GM18526 (cell line): ENCODE results near the gene YTHDC1.

Experiments
- POLR2A ChIP-seq: IDR thresholded peaks from 3 replicates; pipeline ENCODE4 v1.6.1; 2011; ENCODE audit not compliant: insufficient read length; ENCODE audit errors: extremely low read depth

The YTHDC1 gene

GRCh38 chr4:68361146-68361589, 11.3 kb upstream of the YTHDC1 start:
- TF ChIP-seq POLR2A = no peak

GRCh38 chr4:68360231-68360968, 10.5 kb upstream of the YTHDC1 start:
- TF ChIP-seq POLR2A = no peak

- TF ChIP-seq POLR2A = no peak
Observed at GRCh38 chr4:68359508-68359907, 9.6 kb upstream of the YTHDC1 start.

- TF ChIP-seq POLR2A = no peak
Observed at GRCh38 chr4:68358988-68359387, 9.1 kb upstream of the YTHDC1 start.

DNA sequence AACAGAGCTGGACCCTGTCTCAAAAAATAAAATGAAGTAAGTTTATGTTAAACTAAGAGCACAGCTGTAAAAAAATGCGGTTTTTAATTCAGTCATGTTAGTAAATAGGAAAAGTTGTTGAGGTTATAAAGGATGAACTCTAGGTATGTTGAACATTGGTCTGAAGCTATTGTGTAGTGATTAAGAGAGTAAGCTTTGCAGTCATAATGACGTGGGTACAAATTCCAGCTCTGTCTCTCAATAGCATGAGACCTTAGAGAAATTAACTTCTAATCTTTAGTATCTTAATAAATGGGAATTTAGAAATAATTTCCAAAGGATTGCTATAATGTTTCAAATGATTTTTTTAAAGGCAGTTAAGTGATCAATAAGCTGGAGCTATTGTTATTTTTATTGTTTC, 2.9 kb upstream of the YTHDC1 start:
- no peak for TF ChIP-seq POLR2A

DNA sequence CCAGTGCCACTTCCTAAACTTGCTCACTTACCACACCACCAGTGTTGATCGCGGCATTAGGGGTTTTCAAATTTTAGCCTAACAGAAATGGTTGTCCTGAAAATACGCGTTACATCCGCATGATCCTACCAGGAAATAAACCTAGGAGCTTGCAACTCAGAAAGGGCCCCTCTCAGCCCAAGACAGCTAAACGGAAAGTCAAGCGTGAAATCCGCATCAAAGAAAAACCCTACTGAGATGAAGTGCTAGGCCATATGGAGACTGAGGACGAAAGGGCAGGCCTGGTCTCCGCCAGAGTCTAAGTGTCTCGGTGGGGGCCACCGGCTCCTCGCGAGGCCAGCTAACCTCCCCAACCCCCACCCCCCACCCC, 626 bp downstream of the YTHDC1 start:
- no peak for TF ChIP-seq POLR2A

DNA sequence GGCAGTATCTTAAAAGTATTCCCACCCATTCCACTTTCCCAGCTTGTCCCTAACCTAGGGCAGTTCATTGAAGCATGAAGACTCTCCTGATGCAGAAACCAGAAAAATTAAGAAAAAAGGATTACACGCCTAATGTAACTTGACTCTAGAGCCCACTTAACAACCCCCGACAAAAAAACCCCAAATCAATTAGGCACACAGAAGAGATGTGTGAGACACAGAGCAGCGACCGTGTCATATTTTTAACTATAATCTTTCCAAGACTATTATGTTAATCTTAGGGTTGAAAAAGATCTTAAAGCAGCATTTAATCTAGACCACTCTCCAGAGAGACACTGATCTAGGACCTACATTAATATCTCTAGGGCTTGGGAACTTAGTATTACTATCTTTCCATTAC, 1.3 kb downstream of the YTHDC1 start:
- TF ChIP-seq POLR2A = no peak

- TF ChIP-seq POLR2A = no peak
Observed at GRCh38 chr4:68347845-68348244, 2.0 kb downstream of the YTHDC1 start.

DNA sequence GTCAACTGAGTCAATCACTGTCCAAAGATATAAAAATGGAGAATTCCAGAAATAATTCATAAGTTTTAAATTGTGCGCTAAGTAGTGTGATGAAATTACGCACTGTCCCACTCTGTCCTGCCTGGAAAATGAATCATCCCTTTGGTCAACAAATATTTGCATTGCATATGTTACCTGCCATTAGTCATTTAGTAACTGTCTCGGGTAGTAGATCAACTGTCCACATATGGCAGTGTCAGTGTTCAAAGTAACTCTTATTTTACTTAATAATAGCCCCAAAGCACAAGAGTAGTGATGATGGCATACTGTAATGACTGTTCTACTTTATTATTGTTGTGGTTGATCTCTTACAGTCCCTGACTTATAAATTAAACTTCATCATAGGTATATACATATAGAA, 3.4 kb downstream of the YTHDC1 start:
- no peak for TF ChIP-seq POLR2A

DNA sequence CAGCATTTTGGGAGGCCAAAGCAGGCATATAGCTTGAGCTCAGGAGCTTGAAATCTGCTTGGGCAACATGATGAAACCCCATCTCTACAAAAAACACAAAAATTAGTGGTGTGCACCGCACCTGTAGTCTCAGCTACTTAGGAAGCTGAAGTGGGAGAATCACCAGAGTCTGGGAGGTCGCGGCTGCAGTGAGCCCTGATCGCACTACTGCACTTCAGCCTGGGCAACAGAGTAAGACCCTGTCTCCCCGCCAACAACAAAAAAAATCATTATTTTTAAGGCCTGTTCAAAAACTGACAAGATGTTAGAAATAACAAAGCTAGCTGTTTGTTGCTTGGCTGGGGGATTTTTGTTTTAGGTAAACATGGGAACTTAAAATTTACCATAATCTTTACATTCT, 5.1 kb downstream of the YTHDC1 start:
- TF ChIP-seq POLR2A = no peak

- TF ChIP-seq POLR2A = no peak
Observed at GRCh38 chr4:68344049-68344448, 5.8 kb downstream of the YTHDC1 start.

GRCh38 chr4:68342134-68342533, 7.8 kb downstream of the YTHDC1 start:
- TF ChIP-seq POLR2A = no peak

DNA sequence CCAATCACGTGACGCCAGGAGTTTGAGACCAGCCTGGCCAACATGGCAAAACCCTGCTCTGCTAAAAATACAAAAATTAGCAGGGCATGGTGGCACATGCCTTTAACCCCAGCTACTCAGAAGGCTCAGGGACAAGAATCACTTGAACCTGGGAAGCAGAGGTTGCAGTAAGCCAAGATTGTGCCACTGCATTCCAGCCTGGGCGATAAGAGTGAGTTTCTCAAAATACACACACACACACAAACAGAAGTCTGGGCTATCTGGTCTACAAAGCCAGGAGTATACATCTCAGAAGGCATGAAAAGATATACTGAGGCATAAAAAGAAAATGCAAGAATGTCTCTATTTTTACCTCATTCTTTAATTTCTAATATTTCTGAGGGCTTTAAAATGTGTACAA, 11.3 kb downstream of the YTHDC1 start:
- TF ChIP-seq POLR2A = no peak

DNA sequence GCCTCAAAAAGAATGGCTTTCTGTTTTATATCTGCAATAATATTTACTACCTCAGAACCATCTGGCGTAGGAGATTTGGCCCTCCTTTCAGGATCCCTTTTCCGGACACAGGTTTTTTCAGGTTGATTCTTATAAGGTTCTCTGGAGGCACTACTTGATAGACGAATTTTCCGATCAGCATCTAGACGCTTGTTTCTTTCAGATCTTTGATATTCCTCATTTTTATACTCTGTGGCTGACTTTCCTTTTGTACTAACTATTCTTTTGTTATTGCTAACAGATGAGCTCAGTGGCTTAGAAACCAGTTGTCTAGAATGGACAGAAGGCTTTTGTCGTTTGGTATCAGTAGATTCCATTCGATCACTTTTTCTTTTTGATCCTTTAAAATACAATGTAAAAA, 12.4 kb downstream of the YTHDC1 start:
- TF ChIP-seq POLR2A = no peak

GRCh38 chr4:68337004-68337403, 12.9 kb downstream of the YTHDC1 start:
- no peak for TF ChIP-seq POLR2A

DNA sequence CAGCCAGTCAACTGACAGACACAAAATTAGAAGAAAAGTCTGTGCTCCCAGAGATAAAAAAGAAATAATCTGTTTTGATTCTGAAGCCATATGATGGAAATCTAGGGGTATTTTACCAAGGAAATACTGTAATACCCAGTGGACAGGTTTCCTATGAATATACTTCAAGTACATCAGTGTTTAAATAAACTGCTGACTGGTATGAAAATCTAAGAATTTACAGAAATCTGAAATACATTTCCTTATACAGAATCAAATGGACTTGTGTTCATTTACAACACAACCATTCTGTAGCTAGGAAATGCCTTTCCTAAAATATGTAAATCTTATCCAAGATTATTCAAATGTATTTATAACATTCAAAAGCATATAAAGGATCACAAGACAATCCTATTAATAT, 13.4 kb downstream of the YTHDC1 start:
- TF ChIP-seq POLR2A = no peak

GRCh38 chr4:68326141-68326540, 23.7 kb downstream of the YTHDC1 start:
- no peak for TF ChIP-seq POLR2A

DNA sequence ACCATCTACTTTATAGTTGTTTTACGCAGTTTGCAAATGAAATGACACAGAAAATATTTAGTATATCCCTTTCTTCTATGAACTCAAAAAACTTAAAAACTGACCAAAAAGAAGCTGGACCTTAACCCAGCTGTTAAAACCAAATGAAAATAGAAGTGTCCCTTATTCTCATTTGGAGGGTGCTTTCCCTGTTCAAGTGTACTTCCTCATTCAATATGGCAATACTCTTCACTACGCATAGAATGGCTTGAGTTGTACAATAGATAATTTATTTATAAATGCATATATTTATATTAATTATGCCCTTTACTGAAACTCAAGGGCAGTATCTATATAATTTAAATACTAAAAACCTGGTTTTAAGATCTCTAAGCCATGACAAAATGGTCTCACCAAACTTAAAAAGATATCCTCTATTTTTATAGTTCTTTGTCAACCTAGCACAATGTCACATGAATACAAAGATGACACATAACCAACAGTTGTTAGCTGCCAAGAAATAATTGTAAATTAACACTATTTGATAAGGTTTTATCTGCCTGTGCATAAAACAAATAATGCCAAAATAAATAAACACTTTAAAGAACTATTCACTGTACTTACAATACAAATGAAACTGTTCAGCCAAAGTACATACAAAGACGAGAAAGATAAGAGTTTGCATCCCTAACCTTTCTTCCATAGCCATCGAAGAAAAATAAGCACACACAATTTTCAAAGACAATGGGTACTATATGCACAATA, 25.2 kb downstream of the YTHDC1 start:
- TF ChIP-seq POLR2A = no peak
